Lower lobe of right lung (tissue), 2 donors: ENCODE measurements around the gene HOXB3. TPM values are rescaled to one million over a fixed set of nuclear protein-coding genes. Genes with fewer than 3 reads are reported as not detected.

Experiments used
- ATAC-seq, 2 donors: fragments of 200-7000 bp; cut with Tn5 transposase; one replicate each; pipeline ENCODE4 v1.9.1; 2020 to 2022; ENCODE audit warnings: mild to moderate bottlenecking in 2 of 2, moderate library complexity in 2 of 2
- DNase-seq: peaks from one replicate; pipeline ENCODE4 v3.0.0-alpha.2; 2020
- H3K27ac ChIP-seq: fragments of 200-600 bp; one replicate; pipeline ENCODE4 v1.8.0; 2022
- H3K27me3 ChIP-seq: fragments of 200-600 bp; one replicate; pipeline ENCODE4 v1.8.0; 2022; ENCODE audit warnings: low read depth
- H3K36me3 ChIP-seq: fragments of 200-600 bp; one replicate; pipeline ENCODE4 v1.8.0; 2022; ENCODE audit warnings: mild to moderate bottlenecking
- H3K4me1 ChIP-seq: fragments of 200-600 bp; one replicate; pipeline ENCODE4 v1.8.0; 2022
- H3K4me3 ChIP-seq: fragments of 200-600 bp; one replicate; pipeline ENCODE4 v1.8.0; 2022; ENCODE audit warnings: mild to moderate bottlenecking
- H3K9me3 ChIP-seq: fragments of 200-600 bp; one replicate; pipeline ENCODE4 v1.8.0; 2022
- CTCF ChIP-seq: fragments of 200-600 bp; IDR thresholded peaks from one replicate; pipeline ENCODE4 v1.8.0; 2022; ENCODE audit warnings: antibody characterized with exemption, mild to moderate bottlenecking
- intact Hi-C: fragments of 100-400 bp; cut with DNase I; formaldehyde crosslinking; loops from one replicate; pipeline ENCODE4 v1.11.0; 2022
- total RNA-seq: library from RNA; stranded (reverse); fragmentation: NEBNext Ultra II Directional; extraction: Animal tissue kit (Norgen Biotek cat#: 25700); gene quantifications from one replicate; pipeline ENCODE4 v1.2.1, GENCODE V29; 2021
- donor health status: DM: no; HTN: yes; CAD: no; lungs with severe emphysema.

Gene HOXB3
- total RNA-seq, 1 donor from 2014 or later: 11.3 TPM

- H3K9me3 ChIP-seq: no peaks in the 10 kb centered on the region
- ATAC-seq (no peak), DNase-seq (no peak)
- H3K4me3 ChIP-seq: no peak overlapping the region
- intact Hi-C loops: no loop called here
- H3K36me3 ChIP-seq: no peaks in the 10 kb centered on the region
- TF ChIP-seq CTCF: no peak
- H3K27me3 ChIP-seq: peaks cover 4% of the 10 kb centered on the region
- no peaks in the 10 kb centered on the region for H3K4me1 ChIP-seq
- no peak overlapping the region for H3K27ac ChIP-seq
These were observed 86.3 kb downstream of the HOXB3 start for GRCh38 chr17:48503747-48504146.

GRCh38 chr17:48502901-48503300 is 87.1 kb downstream of the HOXB3 start:
- intact Hi-C loops: no loop called here
- H3K4me3 ChIP-seq: no peak overlapping the region
- H3K36me3 ChIP-seq: no peaks in the 10 kb centered on the region
- no peak overlapping the region for H3K27ac ChIP-seq
- no peaks in the 10 kb centered on the region for H3K4me1 ChIP-seq
- peaks cover 4% of the 10 kb centered on the region for H3K27me3 ChIP-seq
- no peak for ATAC-seq
- no peak for TF ChIP-seq CTCF
- no peaks in the 10 kb centered on the region for H3K9me3 ChIP-seq
- no peak for DNase-seq

GRCh38 chr17:48502312-48502711 is 87.7 kb downstream of the HOXB3 start:
- no peaks in the 10 kb centered on the region for H3K4me1 ChIP-seq
- H3K27me3 ChIP-seq: peaks cover 4% of the 10 kb centered on the region
- no peak overlapping the region for H3K4me3 ChIP-seq
- no peak overlapping the region for H3K27ac ChIP-seq
- H3K9me3 ChIP-seq: no peaks in the 10 kb centered on the region
- TF ChIP-seq CTCF: no peak
- ATAC-seq: no peak
- DNase-seq: no peak
- intact Hi-C loops: no loop called here
- H3K36me3 ChIP-seq: no peaks in the 10 kb centered on the region

- no peak overlapping the region for H3K4me3 ChIP-seq
- no peaks in the 10 kb centered on the region for H3K9me3 ChIP-seq
- peaks cover 4% of the 10 kb centered on the region for H3K27me3 ChIP-seq
- H3K27ac ChIP-seq: no peak overlapping the region
- DNase-seq (no peak), ATAC-seq (no peak)
- intact Hi-C loops: no loop called here
- H3K36me3 ChIP-seq: no peaks in the 10 kb centered on the region
- no peak for TF ChIP-seq CTCF
- no peaks in the 10 kb centered on the region for H3K4me1 ChIP-seq
These were observed 89.3 kb downstream of the HOXB3 start for GRCh38 chr17:48500435-48501426.

GRCh38 chr17:48499735-48500434 is 90.2 kb downstream of the HOXB3 start:
- no peak for DNase-seq
- Histone ChIP-seq H3K9me3 (no peaks in the 10 kb centered on the region), H3K27me3 (peaks cover 4% of the 10 kb centered on the region), H3K36me3 (no peaks in the 10 kb centered on the region), H3K27ac (no peak overlapping the region), H3K4me3 (no peak overlapping the region), H3K4me1 (no peaks in the 10 kb centered on the region)
- intact Hi-C loops: no loop called here
- no peak for TF ChIP-seq CTCF
- no peak for ATAC-seq
